Mesenchymal stem cell (in vitro differentiated cells and primary cell): Measurements from ENCODE around the gene NDUFB3.

ENCODE experiments used
- DNase-seq: peaks from one replicate; pipeline ENCODE4 v3.0.0-alpha.2; 2013
- H2AFZ ChIP-seq: one replicate; pipeline ENCODE4 v1.6.1; 2013; ENCODE audit warnings: low read depth, mild to moderate bottlenecking, control low read depth, inconsistent platforms, low read length, moderate library complexity
- H2AK5ac ChIP-seq: 2 replicates; pipeline ENCODE4 v1.6.1; 2013; ENCODE audit warnings: low read length, moderate library complexity, mild to moderate bottlenecking, inconsistent platforms; ENCODE audit not compliant: severe bottlenecking
- H2BK120ac ChIP-seq: one replicate; pipeline ENCODE4 v1.6.1; 2013; ENCODE audit warnings: low read depth, mild to moderate bottlenecking, inconsistent platforms, low read length, moderate library complexity
- H2BK12ac ChIP-seq, 2 experiments: one replicate each; pipeline ENCODE4 v1.6.1; 2013; ENCODE audit warnings: inconsistent platforms in 2 of 2, low read length in 2 of 2, mild to moderate bottlenecking in 2 of 2, moderate library complexity in 2 of 2, control low read depth in 1 of 2
- H2BK15ac ChIP-seq: one replicate; pipeline ENCODE4 v1.6.1; 2013; ENCODE audit warnings: mild to moderate bottlenecking, low read depth, inconsistent platforms; ENCODE audit not compliant: poor library complexity, severe bottlenecking
- H2BK5ac ChIP-seq: 2 replicates; pipeline ENCODE4 v1.6.1; 2013; ENCODE audit warnings: low read depth, mild to moderate bottlenecking, low read length, control low read depth, inconsistent platforms; ENCODE audit not compliant: poor library complexity, severe bottlenecking
- H3K14ac ChIP-seq, 2 experiments: one replicate each; pipeline ENCODE4 v1.6.1; 2013; ENCODE audit warnings: inconsistent platforms in 2 of 2, low read length in 2 of 2, control low read depth in 1 of 2, mild to moderate bottlenecking in 1 of 2, moderate library complexity in 1 of 2
- H3K18ac ChIP-seq, 2 experiments: one replicate each; pipeline ENCODE4 v1.6.1; 2013; ENCODE audit warnings: inconsistent platforms in 2 of 2, low read length in 2 of 2, control low read depth in 1 of 2, low read depth in 1 of 2, mild to moderate bottlenecking in 1 of 2
- H3K23ac ChIP-seq, 2 experiments: one replicate each; pipeline ENCODE4 v1.6.1; 2013; ENCODE audit warnings: inconsistent platforms in 2 of 2, low read length in 2 of 2, mild to moderate bottlenecking in 2 of 2, moderate library complexity in 2 of 2, control low read depth in 1 of 2
- H3K27ac ChIP-seq: 2 replicates; pipeline ENCODE4 v1.5.1; 2013; ENCODE audit warnings: mild to moderate bottlenecking, moderate library complexity, low read length, control low read depth, inconsistent platforms; ENCODE audit not compliant: poor library complexity, severe bottlenecking
- H3K27me3 ChIP-seq, 2 experiments: 2 replicates each; pipeline versions ENCODE4 v1.6.1 to v1.7.0; 2013; ENCODE audit warnings: low read length in 2 of 2, mild to moderate bottlenecking in 2 of 2, moderate library complexity in 2 of 2, control low read depth in 1 of 2, inconsistent platforms in 1 of 2; ENCODE audit not compliant: control insufficient read depth in 1 of 2, insufficient read depth in 1 of 2
- H3K36me3 ChIP-seq, 2 experiments: 2 replicates each; pipeline versions ENCODE4 v1.6.1 to v1.7.0; 2013; ENCODE audit warnings: low read length in 2 of 2, control low read depth in 1 of 2, inconsistent platforms in 1 of 2, low read depth in 1 of 2, mild to moderate bottlenecking in 1 of 2; ENCODE audit not compliant: insufficient read depth in 2 of 2, control insufficient read depth in 1 of 2
- H3K4ac ChIP-seq, 2 experiments: one replicate each; pipeline ENCODE4 v1.6.1; 2013; ENCODE audit warnings: inconsistent platforms in 2 of 2, low read length in 2 of 2, mild to moderate bottlenecking in 2 of 2, moderate library complexity in 2 of 2, control low read depth in 1 of 2, low read depth in 1 of 2
- H3K4me1 ChIP-seq: 2 replicates; pipeline ENCODE4 v1.6.1; 2013; ENCODE audit warnings: low read depth, low read length, control low read depth; ENCODE audit not compliant: control insufficient read depth, insufficient read depth
- H3K4me2 ChIP-seq: 2 replicates; pipeline ENCODE4 v1.6.1; 2013; ENCODE audit warnings: low read length, mild to moderate bottlenecking, inconsistent platforms; ENCODE audit not compliant: poor library complexity, severe bottlenecking
- H3K4me3 ChIP-seq, 2 experiments: 2 replicates each; pipeline versions ENCODE4 v1.5.1 to v1.7.0; 2013; ENCODE audit warnings: low read length in 2 of 2, mild to moderate bottlenecking in 2 of 2, control low read depth in 1 of 2, low read depth in 1 of 2; ENCODE audit not compliant: insufficient read depth in 1 of 2
- H3K79me1 ChIP-seq: replicated peaks from 2 replicates; pipeline ENCODE4 v1.6.1; 2013; ENCODE audit warnings: mild to moderate bottlenecking, control low read depth, low read length, inconsistent platforms; ENCODE audit not compliant: poor library complexity, severe bottlenecking
- H3K9ac ChIP-seq: 2 replicates; pipeline ENCODE4 v1.7.0; 2013; ENCODE audit warnings: mild to moderate bottlenecking, low read length, moderate library complexity
- H3K9me3 ChIP-seq: 2 replicates; pipeline ENCODE4 v1.7.0; 2013; ENCODE audit warnings: mild to moderate bottlenecking, low read length; ENCODE audit not compliant: control insufficient read depth
- H4K8ac ChIP-seq: one replicate; pipeline ENCODE4 v1.6.1; 2013; ENCODE audit warnings: inconsistent platforms, mild to moderate bottlenecking, low read length, moderate library complexity
- H4K91ac ChIP-seq: one replicate; pipeline ENCODE4 v1.6.1; 2013; ENCODE audit warnings: mild to moderate bottlenecking, low read length, inconsistent platforms
- whole genome bisulfite sequencing: methylation state at CpG from one replicate; pipeline ENCODE4 v1.1.7; 2013; ENCODE audit warnings: mixed read lengths; 5-methylcytosine and 5-hydroxymethylcytosine counted together

Gene NDUFB3

GRCh38 chr2:201126308-201127151 is 54.7 kb downstream of the NDUFB3 start:
- H3K9me3 ChIP-seq, result no peaks in the 10 kb centered on the region
- peak; percentile 58 for DNase-seq
- 23% methylated on average over 9 of the region's 9 CpGs for WGBS
- peak overlapping the region; percentile 96 for H3K27ac ChIP-seq
- H2BK5ac ChIP-seq, result no peak overlapping the region
- peak overlapping the region in 1 of 2 experiments; percentile 49 for H3K4ac ChIP-seq
- peaks cover 0 to 6% of the 10 kb centered on the region in 2 experiments for H3K36me3 ChIP-seq
- no peak overlapping the region for H2BK15ac ChIP-seq
- no peak overlapping the region for H3K23ac ChIP-seq
- H2BK12ac ChIP-seq, result peak overlapping the region in 1 of 2 experiments; percentile 18
- peaks cover 33% of the 10 kb centered on the region for H3K4me1 ChIP-seq
- H4K91ac ChIP-seq, result peak overlapping the region; percentile 72
- no peaks in the 10 kb centered on the region for H3K79me1 ChIP-seq
- no peak overlapping the region for H2AFZ ChIP-seq
- H3K14ac ChIP-seq, result no peak overlapping the region
- peak overlapping the region; percentile 20 for H3K4me2 ChIP-seq
- peak overlapping the region in 1 of 2 experiments; percentile 61 for H3K4me3 ChIP-seq
- peak overlapping the region; percentile 80 for H3K9ac ChIP-seq
- H4K8ac ChIP-seq, result peak overlapping the region; percentile 76
- no peaks in the 10 kb centered on the region for H3K27me3 ChIP-seq
- peak overlapping the region; percentile 97 for H2AK5ac ChIP-seq
- peak overlapping the region; percentile 42 to 70 for H3K18ac ChIP-seq
- peak overlapping the region; percentile 42 for H2BK120ac ChIP-seq

GRCh38 chr2:201127152-201127511 is 55.3 kb downstream of the NDUFB3 start:
- no peak overlapping the region for H4K91ac ChIP-seq

GRCh38 chr2:201127570-201127969 is 55.8 kb downstream of the NDUFB3 start:
- Histone ChIP-seq H3K79me1 (peaks cover 2% of the 10 kb centered on the region), H3K23ac (no peak overlapping the region), H3K14ac (no peak overlapping the region), H3K9ac (peak overlapping the region; percentile 80), H2BK120ac (peak overlapping the region; percentile 42), H3K4me3 (peak overlapping the region in 1 of 2 experiments; percentile 61), H3K27ac (peak overlapping the region; percentile 96), H2BK12ac (peak overlapping the region in 1 of 2 experiments; percentile 96), H3K18ac (peak overlapping the region in 1 of 2 experiments; percentile 85), H2BK5ac (peak overlapping the region; percentile 33), H3K36me3 (peaks cover 0 to 6% of the 10 kb centered on the region in 2 experiments), H3K9me3 (no peaks in the 10 kb centered on the region), H2BK15ac (no peak overlapping the region), H3K4me1 (peaks cover 33% of the 10 kb centered on the region), H3K4ac (peak overlapping the region in 1 of 2 experiments; percentile 32), H2AFZ (no peak overlapping the region), H3K27me3 (no peaks in the 10 kb centered on the region), H4K91ac (no peak overlapping the region), H2AK5ac (peak overlapping the region; percentile 97), H4K8ac (peak overlapping the region; percentile 35), H3K4me2 (no peak overlapping the region)
- no peak for DNase-seq
- WGBS, result 77% methylated on average over 5 of the region's 5 CpGs

More at GRCh38 chr2:201127152-201127511, 55.3 kb downstream of the NDUFB3 start:
- peak overlapping the region; percentile 80 for H3K9ac ChIP-seq
- peak overlapping the region; percentile 96 for H3K27ac ChIP-seq
- H3K27me3 ChIP-seq, result no peaks in the 10 kb centered on the region
- DNase-seq, result no peak
- H3K18ac ChIP-seq, result peak overlapping the region in 1 of 2 experiments; percentile 80
- peak overlapping the region; percentile 20 for H3K4me2 ChIP-seq
- H2BK120ac ChIP-seq, result peak overlapping the region; percentile 42
- peak overlapping the region; percentile 97 for H2AK5ac ChIP-seq
- no peak overlapping the region for H4K8ac ChIP-seq
- H3K79me1 ChIP-seq, result peaks cover 2% of the 10 kb centered on the region
- peaks cover 33% of the 10 kb centered on the region for H3K4me1 ChIP-seq
- no peaks in the 10 kb centered on the region for H3K9me3 ChIP-seq
- no peak overlapping the region for H3K4ac ChIP-seq
- no peak overlapping the region for H2BK12ac ChIP-seq
- peaks cover 0 to 6% of the 10 kb centered on the region in 2 experiments for H3K36me3 ChIP-seq
- peak overlapping the region in 1 of 2 experiments; percentile 61 for H3K4me3 ChIP-seq
- 96% methylated on average over 2 of the region's 2 CpGs for WGBS
- H2BK5ac ChIP-seq, result no peak overlapping the region
- no peak overlapping the region for H2AFZ ChIP-seq
- H3K23ac ChIP-seq, result no peak overlapping the region
- H2BK15ac ChIP-seq, result no peak overlapping the region
- no peak overlapping the region for H3K14ac ChIP-seq

- no peaks in the 10 kb centered on the region for H3K9me3 ChIP-seq
- H2BK12ac ChIP-seq, result no peak overlapping the region
- no peak overlapping the region for H2AK5ac ChIP-seq
- no peak overlapping the region for H3K23ac ChIP-seq
- no peak for DNase-seq
- no CpG with 5 or more reads among the region's 1 CpG for WGBS
- H3K14ac ChIP-seq, result no peak overlapping the region
- H3K27me3 ChIP-seq, result no peaks in the 10 kb centered on the region
- no peak overlapping the region for H2AFZ ChIP-seq
- H3K36me3 ChIP-seq, result peaks cover 0 to 9% of the 10 kb centered on the region in 2 experiments
- H3K4me1 ChIP-seq, result peaks cover 33% of the 10 kb centered on the region
- no peak overlapping the region for H4K91ac ChIP-seq
- peaks cover 5% of the 10 kb centered on the region for H3K79me1 ChIP-seq
- no peak overlapping the region for H2BK15ac ChIP-seq
- H3K27ac ChIP-seq, result no peak overlapping the region
- no peak overlapping the region for H3K18ac ChIP-seq
- H3K9ac ChIP-seq, result peak overlapping the region; percentile 80
- H3K4me2 ChIP-seq, result no peak overlapping the region
- peak overlapping the region; percentile 33 for H2BK5ac ChIP-seq
- H3K4ac ChIP-seq, result no peak overlapping the region
- H4K8ac ChIP-seq, result no peak overlapping the region
- peak overlapping the region in 1 of 2 experiments; percentile 61 for H3K4me3 ChIP-seq
- no peak overlapping the region for H2BK120ac ChIP-seq
Observed at GRCh38 chr2:201128033-201128432, 56.2 kb downstream of the NDUFB3 start.
